Stimulated activated naive B cell treated with anti-CD40 and anti-IgM and Interleukin-4, amounts not matched to agents 10 μg/mL and 1 μg/mL and 100 μg/mL, for 72 hours (primary cell): ENCODE data around the gene PPP2R3B.

Experiments used
- ATAC-seq, 2 donors: fragments of 150-1000 bp; cut with Tn5 transposase; replicated peaks; 2 replicates each; pipeline ENCODE4 v1.10.0; 2021; ENCODE audit warnings: moderate library complexity in 1 of 2
- DNase-seq: peaks from one replicate; pipeline ENCODE4 v3.0.0; 2021
- H3K27ac Mint-ChIP-seq: one replicate; pipeline ENCODE4 v1.8.0; 2022; ENCODE audit warnings: mild to moderate bottlenecking, mixed read lengths
- H3K27me3 Mint-ChIP-seq, 2 donors: one replicate each; pipeline ENCODE4 v1.8.0; 2022; ENCODE audit warnings: mixed read lengths in 2 of 2
- H3K36me3 Mint-ChIP-seq, 2 donors: one replicate each; pipeline ENCODE4 v1.8.0; 2022; ENCODE audit warnings: mixed read lengths in 2 of 2, mild to moderate bottlenecking in 1 of 2
- H3K4me1 Mint-ChIP-seq, 2 donors: one replicate each; pipeline ENCODE4 v1.8.0; 2022; ENCODE audit warnings: mixed read lengths in 2 of 2, mild to moderate bottlenecking in 1 of 2
- H3K4me3 Mint-ChIP-seq, 2 donors: one replicate each; pipeline ENCODE4 v1.8.0; 2022; ENCODE audit warnings: mild to moderate bottlenecking in 2 of 2, mixed read lengths in 2 of 2, moderate library complexity in 1 of 2
- H3K9me3 Mint-ChIP-seq, 2 donors: one replicate each; pipeline ENCODE4 v1.8.0; 2022; ENCODE audit warnings: mixed read lengths in 2 of 2, mild to moderate bottlenecking in 1 of 2

PPP2R3B gene

GRCh38 chrX:370963-371745, 15.6 kb downstream of the PPP2R3B start:
- Mint-ChIP-seq H3K4me3 (no peak overlapping the region), H3K27me3 (peaks cover 36 to 45% of the 10 kb centered on the region in 2 donors), H3K27ac (no peak overlapping the region), H3K36me3 (peaks cover 12 to 15% of the 10 kb centered on the region in 2 donors), H3K9me3 (no peaks in the 10 kb centered on the region), H3K4me1 (peaks cover 34 to 50% of the 10 kb centered on the region in 2 donors)
- DNase-seq: no peak
- no peak for ATAC-seq

- DNase-seq (no peak), ATAC-seq (peak; percentile 21 to 54)
- Mint-ChIP-seq H3K27ac (peak overlapping the region; percentile 51), H3K4me3 (no peak overlapping the region), H3K27me3 (peaks cover 31 to 40% of the 10 kb centered on the region in 2 donors), H3K36me3 (peaks cover 12 to 14% of the 10 kb centered on the region in 2 donors), H3K9me3 (no peaks in the 10 kb centered on the region), H3K4me1 (peaks cover 32 to 50% of the 10 kb centered on the region in 2 donors)
Observed at GRCh38 chrX:370244-370962, 16.3 kb downstream of the PPP2R3B start.

GRCh38 chrX:369563-370101, 17.1 kb downstream of the PPP2R3B start:
- Mint-ChIP-seq H3K27me3 (peaks cover 24 to 32% of the 10 kb centered on the region in 2 donors), H3K4me3 (no peak overlapping the region), H3K36me3 (peaks cover 7 to 12% of the 10 kb centered on the region in 2 donors), H3K27ac (no peak overlapping the region), H3K9me3 (no peaks in the 10 kb centered on the region), H3K4me1 (peaks cover 24 to 43% of the 10 kb centered on the region in 2 donors)
- ATAC-seq (no peak), DNase-seq (no peak)

DNA sequence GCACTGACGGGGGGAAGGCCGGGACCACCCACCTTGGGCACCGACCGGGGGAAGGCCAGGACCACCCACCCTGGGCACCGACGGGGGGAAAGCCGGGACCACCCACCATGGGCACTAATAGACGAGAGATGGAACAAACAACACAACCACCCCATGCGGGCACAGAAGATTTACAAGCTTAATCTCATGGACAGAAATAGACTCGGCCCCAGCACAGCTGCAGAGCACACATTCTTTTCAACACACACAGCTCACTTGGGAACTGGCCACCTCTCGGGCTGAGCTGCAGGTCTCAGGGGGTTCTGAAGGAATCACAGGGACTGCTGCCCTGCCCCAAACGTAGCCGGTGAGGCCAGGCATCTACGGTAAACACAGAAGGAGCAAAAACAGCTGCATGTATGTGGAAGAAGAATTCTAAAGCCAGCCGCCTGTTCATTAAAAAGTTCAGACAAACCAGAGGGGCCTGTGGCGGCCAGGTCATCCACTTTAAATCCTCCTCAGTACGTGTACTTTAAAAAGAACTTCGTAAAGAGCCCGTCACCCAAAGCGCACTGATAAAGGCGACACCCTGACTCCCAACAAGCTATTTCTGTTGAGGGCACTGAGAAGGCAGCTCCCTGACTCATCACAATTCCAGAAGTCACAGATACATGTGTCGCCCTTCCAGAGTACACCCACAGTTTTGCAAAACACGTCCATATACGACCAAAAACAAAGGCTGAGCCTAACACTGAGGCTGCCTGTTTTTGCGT, 17.7 kb downstream of the PPP2R3B start:
- DNase-seq: no peak
- Mint-ChIP-seq H3K4me3 (no peak overlapping the region), H3K27me3 (peaks cover 17 to 26% of the 10 kb centered on the region in 2 donors), H3K9me3 (no peaks in the 10 kb centered on the region), H3K4me1 (peaks cover 19 to 37% of the 10 kb centered on the region in 2 donors), H3K36me3 (peaks cover 7 to 12% of the 10 kb centered on the region in 2 donors), H3K27ac (no peak overlapping the region)
- ATAC-seq: no peak

DNA sequence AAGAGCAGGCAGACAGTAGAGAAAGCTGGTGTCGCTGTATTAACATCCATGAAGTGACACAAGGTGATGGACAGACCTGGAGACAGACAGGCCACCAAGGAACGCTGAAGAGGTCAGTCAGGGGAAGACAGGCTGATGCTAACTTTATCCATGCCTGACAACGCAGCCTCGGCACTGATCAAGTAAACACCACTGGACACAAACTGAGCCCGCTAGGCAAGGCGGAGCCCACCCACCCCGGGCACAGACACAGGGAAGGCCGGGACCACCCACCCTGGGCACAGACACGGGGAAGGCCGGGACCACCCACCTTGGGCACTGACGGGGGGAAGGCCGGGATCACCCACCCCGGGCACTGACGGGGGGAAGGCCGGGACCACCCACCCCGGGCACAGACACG, 18.8 kb downstream of the PPP2R3B start:
- peaks cover 14 to 23% of the 10 kb centered on the region in 2 donors for H3K27me3 Mint-ChIP-seq
- ATAC-seq (no peak), DNase-seq (no peak)
- H3K4me3 Mint-ChIP-seq: no peak overlapping the region
- H3K4me1 Mint-ChIP-seq: peaks cover 23 to 43% of the 10 kb centered on the region in 2 donors
- no peak overlapping the region for H3K27ac Mint-ChIP-seq
- peaks cover 0 to 2% of the 10 kb centered on the region in 2 donors for H3K9me3 Mint-ChIP-seq
- H3K36me3 Mint-ChIP-seq: peaks cover 18 to 21% of the 10 kb centered on the region in 2 donors

- peaks cover 21 to 41% of the 10 kb centered on the region in 2 donors for H3K4me1 Mint-ChIP-seq
- H3K4me3 Mint-ChIP-seq: no peak overlapping the region
- no peak for DNase-seq
- no peak overlapping the region for H3K27ac Mint-ChIP-seq
- ATAC-seq: no peak
- H3K36me3 Mint-ChIP-seq: peaks cover 23% of the 10 kb centered on the region in 2 donors
- peaks cover 12 to 19% of the 10 kb centered on the region in 2 donors for H3K27me3 Mint-ChIP-seq
- peaks cover 2% of the 10 kb centered on the region in 2 donors for H3K9me3 Mint-ChIP-seq
Observed at GRCh38 chrX:367349-367748, 19.4 kb downstream of the PPP2R3B start.

DNA sequence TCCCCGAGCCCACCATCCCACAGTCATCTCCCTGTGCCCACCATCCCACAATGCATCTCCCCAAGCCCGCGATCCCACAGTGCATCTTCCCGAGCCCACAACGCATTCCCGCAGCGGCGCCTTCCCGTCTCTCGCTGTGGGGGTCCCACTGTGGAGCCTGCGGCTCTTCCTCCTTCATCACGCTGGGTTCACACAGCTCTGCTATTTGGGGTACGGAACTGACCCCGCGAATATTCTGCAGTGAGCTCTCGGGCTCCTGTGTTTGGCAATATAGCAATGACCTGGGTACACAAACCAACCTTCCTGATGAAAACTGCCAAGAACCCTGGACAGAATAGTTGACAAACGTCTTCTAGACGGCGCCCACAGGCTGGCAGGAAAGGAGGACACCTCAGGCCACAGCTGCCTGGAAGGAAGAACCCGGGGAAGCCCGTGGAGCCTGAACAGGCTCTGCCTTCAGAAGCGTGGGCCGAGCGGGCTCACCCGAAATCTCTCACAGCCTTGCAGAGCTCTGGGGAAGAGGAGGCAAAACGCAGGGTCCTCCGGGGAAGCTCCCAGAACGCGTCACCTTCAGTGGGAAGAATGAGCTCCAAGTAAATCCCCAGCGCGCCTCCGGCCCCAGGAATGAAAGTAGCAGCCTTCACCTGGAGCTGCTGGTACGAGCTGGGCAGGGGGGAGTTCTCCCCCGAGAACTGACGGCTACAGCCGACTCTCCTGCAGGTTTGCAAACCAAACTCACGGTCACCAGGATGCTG, 22.9 kb downstream of the PPP2R3B start:
- ATAC-seq (no peak), DNase-seq (no peak)
- Mint-ChIP-seq H3K27ac (peak overlapping the region; percentile 79), H3K9me3 (peaks cover 4 to 12% of the 10 kb centered on the region in 2 donors), H3K4me3 (no peak overlapping the region), H3K36me3 (peaks cover 44 to 48% of the 10 kb centered on the region in 2 donors), H3K4me1 (peaks cover 7 to 13% of the 10 kb centered on the region in 2 donors), H3K27me3 (no peaks in the 10 kb centered on the region)

DNA sequence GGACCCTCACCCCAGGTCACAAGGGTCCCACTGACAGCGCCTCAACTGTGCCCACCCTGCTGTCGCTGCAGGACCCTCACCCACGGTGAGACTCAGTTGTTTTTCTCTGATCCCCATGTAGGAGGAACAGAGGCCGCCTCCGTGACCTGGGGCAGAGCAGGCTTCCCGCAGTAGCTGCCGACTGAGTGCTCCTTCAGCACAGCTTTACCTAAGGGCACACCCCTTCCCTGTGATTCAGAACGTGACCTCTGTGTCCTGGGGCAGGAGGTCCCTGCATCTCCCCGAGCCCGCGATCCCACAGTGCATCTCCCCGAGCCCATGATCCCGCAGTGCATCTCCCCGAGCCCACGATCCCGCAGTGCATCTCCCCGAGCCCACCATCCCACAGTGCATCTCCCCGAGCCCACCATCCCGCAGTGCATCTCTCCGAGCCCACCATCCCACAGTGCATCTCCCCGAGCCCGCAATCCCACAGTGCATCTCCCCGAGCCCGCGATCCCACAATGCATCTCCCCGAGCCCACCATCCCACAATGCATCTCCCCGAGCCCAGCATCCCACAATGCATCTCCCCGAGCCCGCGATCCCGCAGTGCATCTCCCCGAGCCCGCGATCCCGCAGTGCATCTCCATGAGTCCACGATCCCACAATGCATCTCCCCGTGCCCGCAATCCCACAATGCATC, 23.6 kb downstream of the PPP2R3B start:
- H3K27ac Mint-ChIP-seq: no peak overlapping the region
- no peak for DNase-seq
- H3K27me3 Mint-ChIP-seq: no peaks in the 10 kb centered on the region
- ATAC-seq: no peak
- no peak overlapping the region for H3K4me3 Mint-ChIP-seq
- H3K4me1 Mint-ChIP-seq: peaks cover 7 to 13% of the 10 kb centered on the region in 2 donors
- H3K9me3 Mint-ChIP-seq: peaks cover 7 to 14% of the 10 kb centered on the region in 2 donors
- H3K36me3 Mint-ChIP-seq: peaks cover 47 to 53% of the 10 kb centered on the region in 2 donors

GRCh38 chrX:362351-362750, 24.4 kb downstream of the PPP2R3B start:
- Mint-ChIP-seq H3K27ac (peak overlapping the region; percentile 51), H3K36me3 (peaks cover 51 to 59% of the 10 kb centered on the region in 2 donors), H3K27me3 (no peaks in the 10 kb centered on the region), H3K4me1 (peaks cover 4 to 10% of the 10 kb centered on the region in 2 donors), H3K4me3 (no peak overlapping the region), H3K9me3 (peaks cover 7 to 16% of the 10 kb centered on the region in 2 donors)
- ATAC-seq (no peak), DNase-seq (no peak)

- H3K36me3 Mint-ChIP-seq: peaks cover 56 to 62% of the 10 kb centered on the region in 2 donors
- H3K27me3 Mint-ChIP-seq: no peaks in the 10 kb centered on the region
- ATAC-seq: no peak
- H3K9me3 Mint-ChIP-seq: peaks cover 7 to 16% of the 10 kb centered on the region in 2 donors
- no peak overlapping the region for H3K4me3 Mint-ChIP-seq
- H3K4me1 Mint-ChIP-seq: peaks cover 4 to 16% of the 10 kb centered on the region in 2 donors
- no peak for DNase-seq
- no peak overlapping the region for H3K27ac Mint-ChIP-seq
Observed at GRCh38 chrX:361231-362145, 25.2 kb downstream of the PPP2R3B start.

GRCh38 chrX:360496-361150, 26.1 kb downstream of the PPP2R3B start:
- ATAC-seq (no peak), DNase-seq (no peak)
- Mint-ChIP-seq H3K27me3 (no peaks in the 10 kb centered on the region), H3K4me1 (peaks cover 4 to 16% of the 10 kb centered on the region in 2 donors), H3K27ac (no peak overlapping the region), H3K9me3 (peaks cover 7 to 16% of the 10 kb centered on the region in 2 donors), H3K36me3 (peaks cover 59 to 68% of the 10 kb centered on the region in 2 donors), H3K4me3 (no peak overlapping the region)

DNA sequence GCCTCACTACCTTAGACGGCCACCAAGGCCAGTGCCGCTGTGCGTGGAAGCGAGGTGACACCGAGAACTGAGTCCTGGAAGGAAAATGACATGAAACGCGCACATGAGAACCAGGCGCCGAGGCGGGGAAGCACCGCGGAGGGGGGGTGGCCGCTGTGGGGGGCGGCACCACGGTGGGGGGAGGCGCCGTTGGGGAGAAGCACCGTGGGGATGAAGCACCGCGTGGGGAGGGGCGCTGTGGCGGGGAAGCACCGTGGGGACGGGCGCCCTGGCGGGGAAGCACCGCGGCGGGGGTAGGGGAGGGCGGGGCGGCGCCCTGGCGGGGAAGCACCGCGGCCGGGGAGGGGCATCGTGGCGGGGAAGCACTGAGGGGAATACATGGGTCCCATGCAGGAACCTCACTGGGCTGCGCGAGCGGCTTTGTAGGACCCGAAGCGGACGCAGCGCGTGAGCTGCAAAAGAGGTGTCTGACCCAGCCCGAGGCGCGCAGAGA, 28.0 kb downstream of the PPP2R3B start:
- Mint-ChIP-seq H3K4me3 (no peak overlapping the region), H3K9me3 (peaks cover 7 to 16% of the 10 kb centered on the region in 2 donors), H3K4me1 (peaks cover 9 to 22% of the 10 kb centered on the region in 2 donors), H3K36me3 (peaks cover 60 to 78% of the 10 kb centered on the region in 2 donors), H3K27me3 (no peaks in the 10 kb centered on the region), H3K27ac (no peak overlapping the region)
- DNase-seq (no peak), ATAC-seq (no peak)
